H1 (cell line): Measurements from ENCODE around the gene MYO15B. TPM values are rescaled to one million over a fixed set of nuclear protein-coding genes. Genes with fewer than 3 reads are reported as not detected.

ENCODE experiments used
- CTCF ChIA-PET: fragments of 300-600 bp; sonication (Branson Sonifier 250); formaldehyde crosslinking; loops from one replicate; lab custom pipeline; 2021; ENCODE audit not compliant: partially characterized antibody; lab: Charles Lee
- POLR2A ChIA-PET: fragments of 300-600 bp; sonication (Branson Sonifier 250); formaldehyde crosslinking; loops from one replicate; lab custom pipeline; 2021; ENCODE audit warnings: inconsistent platforms; ENCODE audit not compliant: partially characterized antibody; lab: Charles Lee
- DNase-seq, 2 experiments: peaks; one replicate each; pipeline versions ENCODE4 v3.0.0 to v3.0.0-alpha.2; 2010 to 2022; ENCODE audit warnings: low spot score in 2 of 2, low read depth in 1 of 2, mixed read lengths in 1 of 2
- FAIRE-seq: peaks from 2 replicates; lab custom pipeline; 2011; peaks lifted over from hg19 to GRCh38; lab: Jason Lieb, UNC
- H2AFZ ChIP-seq: 2 replicates; pipeline ENCODE4 v1.8.1; 2012; ENCODE audit warnings: low read length, inconsistent platforms
- H2AK5ac ChIP-seq: 2 replicates; pipeline ENCODE4 v1.6.1; 2013; ENCODE audit warnings: low read depth, low read length
- H2BK120ac ChIP-seq: replicated peaks from 2 replicates; pipeline ENCODE3; 2013; ENCODE audit warnings: low read depth, low read length, inconsistent platforms
- H2BK12ac ChIP-seq: 2 replicates; pipeline ENCODE4 v1.6.1; 2013; ENCODE audit warnings: low read depth, low read length
- H2BK15ac ChIP-seq: 2 replicates; pipeline ENCODE4 v1.6.1; 2013; ENCODE audit warnings: low read length
- H2BK20ac ChIP-seq: 2 replicates; pipeline ENCODE4 v1.6.1; 2013; ENCODE audit warnings: low read length
- H2BK5ac ChIP-seq: 2 replicates; pipeline ENCODE4 v1.6.1; 2013; ENCODE audit warnings: low read depth, low read length
- H3K14ac ChIP-seq: 2 replicates; pipeline ENCODE4 v1.6.1; 2013; ENCODE audit warnings: inconsistent platforms; ENCODE audit not compliant: insufficient read length
- H3K18ac ChIP-seq: 2 replicates; pipeline ENCODE4 v1.6.1; 2013; ENCODE audit warnings: low read length; ENCODE audit errors: extremely low read depth
- H3K23ac ChIP-seq: 2 replicates; pipeline ENCODE4 v1.6.1; 2013; ENCODE audit warnings: inconsistent platforms; ENCODE audit not compliant: insufficient read length
- H3K23me2 ChIP-seq: 2 replicates; pipeline ENCODE4 v1.6.1; 2013; ENCODE audit warnings: low read depth, low read length
- H3K27ac ChIP-seq: 2 replicates; pipeline ENCODE4 v1.6.1; 2011; ENCODE audit warnings: low read depth, low read length, inconsistent platforms
- H3K27me3 ChIP-seq, 4 experiments: replicated peaks in 1 of 4; 1 replicate in 1 of 4; 2 replicates in 3 of 4; pipeline versions ENCODE4 v1.6.1 to v1.8.1; 2011 to 2013; ENCODE audit warnings: low read length in 3 of 4, mild to moderate bottlenecking in 3 of 4, inconsistent platforms in 2 of 4, mixed read lengths in 2 of 4, moderate library complexity in 1 of 4; ENCODE audit not compliant: control insufficient read depth in 3 of 4, insufficient read depth in 3 of 4; ENCODE audit errors: extremely low read depth in 1 of 4
- H3K36me3 ChIP-seq, 4 experiments: 2 replicates each; pipeline versions ENCODE4 v1.6.1 to v1.8.1; 2011 to 2013; ENCODE audit warnings: mild to moderate bottlenecking in 4 of 4, low read length in 3 of 4, moderate library complexity in 2 of 4, control low read depth in 1 of 4, inconsistent platforms in 1 of 4; ENCODE audit not compliant: insufficient read depth in 4 of 4, control insufficient read depth in 2 of 4
- H3K4ac ChIP-seq: replicated peaks from 2 replicates; pipeline ENCODE3; 2013; ENCODE audit warnings: low read length, low read depth, mixed read lengths, inconsistent platforms; ENCODE audit not compliant: insufficient read length
- H3K4me1 ChIP-seq, 4 experiments: replicated peaks in 1 of 4; 1 replicate in 1 of 4; 2 replicates in 3 of 4; pipeline versions ENCODE4 v1.6.1 to v1.8.1; 2011 to 2013; ENCODE audit warnings: low read length in 3 of 4, inconsistent platforms in 2 of 4, mixed read lengths in 1 of 4; ENCODE audit not compliant: insufficient read depth in 4 of 4, control insufficient read depth in 3 of 4
- H3K4me2 ChIP-seq, 2 experiments: 2 replicates each; pipeline versions ENCODE4 v1.6.1 to v1.8.1; 2011 to 2013; ENCODE audit warnings: low read depth in 2 of 2, low read length in 2 of 2, control low read depth in 1 of 2, inconsistent platforms in 1 of 2, mild to moderate bottlenecking in 1 of 2; ENCODE audit not compliant: insufficient read depth in 1 of 2
- H3K4me3 ChIP-seq, 4 experiments: fragments of 200-600, 300-600 bp in 1 of 4; sonication (generic), shearing (Covaris generic), sonication (Bioruptor Twin) in 1 of 4; 2 replicates each; pipeline versions ENCODE4 v1.5.1 to v1.8.1; 2011 to 2016; ENCODE audit warnings: low read length in 4 of 4, low read depth in 3 of 4, control low read depth in 2 of 4, inconsistent platforms in 2 of 4, mild to moderate bottlenecking in 2 of 4, mixed read lengths in 1 of 4, moderate library complexity in 1 of 4; ENCODE audit not compliant: insufficient read depth in 2 of 4; ENCODE audit errors: extremely low read depth in 1 of 4
- H3K56ac ChIP-seq: replicated peaks from 2 replicates; pipeline ENCODE3; 2013; ENCODE audit warnings: low read depth, mild to moderate bottlenecking, mixed read lengths, low read length, inconsistent platforms; ENCODE audit not compliant: insufficient read length
- H3K79me1 ChIP-seq: 2 replicates; pipeline ENCODE4 v1.6.1; 2013; ENCODE audit warnings: low read depth, low read length, control low read depth
- H3K79me2 ChIP-seq, 2 experiments: 2 replicates each; pipeline versions ENCODE4 v1.6.1 to v1.8.1; 2012 to 2013; ENCODE audit warnings: low read length in 2 of 2, mild to moderate bottlenecking in 2 of 2, inconsistent platforms in 1 of 2; ENCODE audit not compliant: insufficient read depth in 2 of 2, control insufficient read depth in 1 of 2
- H3K9ac ChIP-seq, 4 experiments: replicated peaks in 1 of 4; 1 replicate in 1 of 4; 2 replicates in 3 of 4; pipeline versions ENCODE4 v1.6.1 to v1.8.1; 2011 to 2013; ENCODE audit warnings: low read depth in 3 of 4, low read length in 3 of 4, control low read depth in 2 of 4, mild to moderate bottlenecking in 2 of 4, moderate library complexity in 2 of 4, inconsistent platforms in 1 of 4; ENCODE audit errors: extremely low read depth in 1 of 4
- H3K9me3 ChIP-seq, 2 experiments: 2 replicates each; pipeline versions ENCODE4 v1.6.1 to v1.8.1; 2012 to 2013; ENCODE audit warnings: mild to moderate bottlenecking in 2 of 2, moderate library complexity in 2 of 2, control low read depth in 1 of 2, inconsistent platforms in 1 of 2, low read depth in 1 of 2, low read length in 1 of 2, mixed read lengths in 1 of 2; ENCODE audit not compliant: insufficient read depth in 2 of 2
- H4K20me1 ChIP-seq, 2 experiments: replicated peaks in 1 of 2; 2 replicates each; pipeline versions ENCODE3 to v1.8.1; 2011 to 2013; ENCODE audit warnings: inconsistent platforms in 2 of 2, low read length in 2 of 2, mild to moderate bottlenecking in 1 of 2; ENCODE audit not compliant: insufficient read depth in 2 of 2, control insufficient read depth in 1 of 2
- H4K5ac ChIP-seq: 2 replicates; pipeline ENCODE4 v1.6.1; 2013; ENCODE audit warnings: low read length, low read depth, mixed read lengths, inconsistent platforms; ENCODE audit not compliant: insufficient read length
- H4K8ac ChIP-seq: 2 replicates; pipeline ENCODE4 v1.8.0; 2013; ENCODE audit warnings: mild to moderate bottlenecking, moderate library complexity, low read length, inconsistent platforms; ENCODE audit not compliant: insufficient read depth; ENCODE audit errors: extremely low read depth
- H4K91ac ChIP-seq: replicated peaks from 2 replicates; pipeline ENCODE3; 2013; ENCODE audit warnings: low read length, mixed read lengths, inconsistent platforms; ENCODE audit not compliant: insufficient read length
- BRCA1 ChIP-seq: IDR thresholded peaks from 2 replicates; pipeline ENCODE4 v1.6.1; 2012; ENCODE audit warnings: low read depth, low read length, improper control_type of control experiment
- CEBPB ChIP-seq: IDR thresholded peaks from 2 replicates; pipeline ENCODE4 v1.6.1; 2012; ENCODE audit warnings: low read depth, low read length
- CHD2 ChIP-seq: IDR thresholded peaks from 2 replicates; pipeline ENCODE4 v1.6.1; 2012; ENCODE audit warnings: low read length, improper control_type of control experiment
- CREB1 ChIP-seq: IDR thresholded peaks from 2 replicates; pipeline ENCODE4 v1.6.1; 2012; ENCODE audit warnings: inconsistent platforms
- EGR1 ChIP-seq: IDR thresholded peaks from 2 replicates; pipeline ENCODE4 v1.6.1; 2011; ENCODE audit warnings: low read depth, low read length, borderline replicate concordance
- EP300 ChIP-seq, 2 experiments: IDR thresholded peaks; 1 replicate in 1 of 2; 2 replicates in 1 of 2; pipeline ENCODE4 v1.6.1; 2011 to 2012; ENCODE audit warnings: low read depth in 2 of 2, low read length in 2 of 2, mild to moderate bottlenecking in 2 of 2, borderline replicate concordance in 1 of 2, inconsistent platforms in 1 of 2, moderate library complexity in 1 of 2
- HDAC2 ChIP-seq, 2 experiments: fragments of 300-600 bp in 1 of 2; sonication (generic) in 1 of 2; IDR thresholded peaks; 2 replicates each; pipeline ENCODE4 v1.6.1; 2011 to 2012; ENCODE audit warnings: low read depth in 2 of 2, low read length in 2 of 2, mild to moderate bottlenecking in 2 of 2, moderate library complexity in 2 of 2, borderline replicate concordance in 1 of 2, inconsistent platforms in 1 of 2
- MAFK ChIP-seq: IDR thresholded peaks from 2 replicates; pipeline ENCODE4 v1.6.1; 2012; ENCODE audit warnings: low read depth, mild to moderate bottlenecking, improper control_type of control experiment, low read length
- NRF1 ChIP-seq: IDR thresholded peaks from 2 replicates; pipeline ENCODE4 v1.6.1; 2011; ENCODE audit warnings: mild to moderate bottlenecking, low read depth, low read length, improper control_type of control experiment
- RNF2 ChIP-seq: fragments of 200-900, 300-1000 bp; sonication (generic); IDR thresholded peaks from 2 replicates; pipeline ENCODE4 v1.7.1; 2016; ENCODE audit warnings: borderline replicate concordance, low read depth, mild to moderate bottlenecking, antibody characterized with exemption, low read length; ENCODE audit not compliant: poor library complexity, severe bottlenecking; ENCODE audit errors: missing control alignments
- SIRT6 ChIP-seq: IDR thresholded peaks from one replicate; pipeline ENCODE4 v1.7.1; 2012; ENCODE audit warnings: low read length, inconsistent platforms
- SP2 ChIP-seq: IDR thresholded peaks from 2 replicates; pipeline ENCODE4 v1.6.1; 2012; ENCODE audit warnings: mild to moderate bottlenecking, low read length, inconsistent platforms
- SUZ12 ChIP-seq: fragments of 200-600 bp; sonication (generic); IDR thresholded peaks from 2 replicates; pipeline ENCODE4 v1.6.1; 2012; ENCODE audit warnings: mild to moderate bottlenecking, inconsistent platforms, low read length, moderate library complexity, mixed read lengths
- WGBS, 2 experiments: shearing (Covaris generic) in 1 of 2; methylation state at CpG; one replicate each; pipeline versions ENCODE4 v1.1.6 to v1.1.7; 2013 to 2015; ENCODE audit warnings: low lambda C conversion rate in 2 of 2, mixed read lengths in 2 of 2, inconsistent platforms in 1 of 2, low coverage in 1 of 2, missing lambda C conversion rate in 1 of 2; ENCODE audit not compliant: insufficient replicate concordance in 2 of 2, insufficient coverage in 1 of 2, insufficient read length in 1 of 2; ENCODE audit errors: extremely low coverage in 1 of 2, missing lambda C conversion rate in 1 of 2; 5-methylcytosine and 5-hydroxymethylcytosine counted together
- polyA plus RNA-seq, 7 experiments: library from polyadenylated mRNA; depleted of rRNA in 3 of 7; stranded (reverse) in 5 of 7; unstranded in 2 of 7; fragments of >200 nt in 5 of 7; fragments of 200-250 nt in 2 of 7; gene quantifications; 1 replicate in 5 of 7; 2 replicates in 1 of 7; 4 replicates in 1 of 7; pipeline versions ENCODE4 v1.2.1 to v1.2.3, GENCODE V29; 2011 to 2013; ENCODE audit warnings: missing spikeins in 2 of 7, mixed read lengths in 2 of 7
- total RNA-seq: library from RNA; stranded (reverse); fragmentation: NEBNext Ultra II Directional; extraction: Animal tissue kit (Norgen Biotek cat#: 25700); gene quantifications from 2 replicates; pipeline ENCODE4 v1.2.1, GENCODE V29; 2021

The MYO15B gene
- total and polyA plus RNA-seq, 2 of the 8 experiments (the other 6 are each of a cell fraction or from before 2014, with no cell fraction given) = 7.1 to 11.2 TPM

- no peak overlapping the region for H4K91ac ChIP-seq
- no peak overlapping the region for H3K9ac ChIP-seq
- no peaks in the 10 kb centered on the region for H3K27me3 ChIP-seq
- FAIRE-seq (no peak), DNase-seq (no peak)
- H3K79me1 ChIP-seq = no peaks in the 10 kb centered on the region
- H3K36me3 ChIP-seq = peaks cover 3 to 15% (median 12%) of the 10 kb centered on the region in 4 experiments
- no peak overlapping the region for H2BK20ac ChIP-seq
- no peaks in the 10 kb centered on the region for H3K23me2 ChIP-seq
- WGBS, 2 experiments = 85% methylated on average over 5 of the region's 6 CpGs; no CpG with 5 or more reads in 1 of the 2 experiments
- peaks cover 1 to 2% of the 10 kb centered on the region in 2 experiments for H4K20me1 ChIP-seq
- no peak overlapping the region for H3K4ac ChIP-seq
- H2AK5ac ChIP-seq = no peak overlapping the region
- no peak overlapping the region for H2AFZ ChIP-seq
- no peak overlapping the region for H2BK120ac ChIP-seq
- CTCF ChIA-PET = interaction anchor here (0.9 to 1.8 kb wide), 3 partner anchors 10 to 61 kb away, joined by 3 to 6 read pairs (median 5); no protein-coding TSS in a partner anchor
- POLR2A ChIA-PET = interaction anchor here (0.6 to 1.2 kb wide), 2 partner anchors 14 to 214 kb away, joined by 3 to 4 read pairs; no protein-coding TSS in a partner anchor
- no peak overlapping the region for H3K27ac ChIP-seq
- no peak overlapping the region for H3K14ac ChIP-seq
- no peak overlapping the region for H3K56ac ChIP-seq
- H2BK15ac ChIP-seq = no peak overlapping the region
- no peak overlapping the region for H3K4me2 ChIP-seq
- H3K9me3 ChIP-seq = no peaks in the 10 kb centered on the region
- H3K23ac ChIP-seq = no peak overlapping the region
- no peaks in the 10 kb centered on the region for H3K4me1 ChIP-seq
- H2BK5ac ChIP-seq = no peak overlapping the region; the same call in 1 of the 2 replicates
- no peak for TF ChIP-seq EP300 (IDR thresholded peaks at IDR 0.05; ENCODE audit: borderline replicate concordance in 1 of 2, low read depth in 2 of 2, low read length in 2 of 2)
- TF ChIP-seq RNF2 = no peak
- no peak for TF ChIP-seq CEBPB
- no peak for TF ChIP-seq SIRT6
- TF ChIP-seq EGR1 = no peak
- TF ChIP-seq MAFK = no peak
- TF ChIP-seq CREB1 = no peak
- no peak for TF ChIP-seq CHD2
- no peak for TF ChIP-seq SP2
- TF ChIP-seq NRF1 = no peak
- no peak for TF ChIP-seq SUZ12
- no peak for TF ChIP-seq BRCA1
- TF ChIP-seq HDAC2 (IDR thresholded peaks at IDR 0.05; ENCODE audit: borderline replicate concordance in 1 of 2, low read depth in 2 of 2, low read length in 2 of 2) = no peak
- TF ChIP-seq, all 59 proteins: peak for 0
- Histone ChIP-seq H4K5ac (no peak overlapping the region), H3K79me2 (no peaks in the 10 kb centered on the region), H4K8ac (no peak overlapping the region), H2BK12ac (no peak overlapping the region), H3K18ac (no peak overlapping the region), H3K4me3 (no peak overlapping the region)
Observed at GRCh38 chr17:75565618-75566017, 22.0 kb upstream of the MYO15B start.
